ENCODE data around the gene TBC1D16.

TBC1D16 gene

DNA sequence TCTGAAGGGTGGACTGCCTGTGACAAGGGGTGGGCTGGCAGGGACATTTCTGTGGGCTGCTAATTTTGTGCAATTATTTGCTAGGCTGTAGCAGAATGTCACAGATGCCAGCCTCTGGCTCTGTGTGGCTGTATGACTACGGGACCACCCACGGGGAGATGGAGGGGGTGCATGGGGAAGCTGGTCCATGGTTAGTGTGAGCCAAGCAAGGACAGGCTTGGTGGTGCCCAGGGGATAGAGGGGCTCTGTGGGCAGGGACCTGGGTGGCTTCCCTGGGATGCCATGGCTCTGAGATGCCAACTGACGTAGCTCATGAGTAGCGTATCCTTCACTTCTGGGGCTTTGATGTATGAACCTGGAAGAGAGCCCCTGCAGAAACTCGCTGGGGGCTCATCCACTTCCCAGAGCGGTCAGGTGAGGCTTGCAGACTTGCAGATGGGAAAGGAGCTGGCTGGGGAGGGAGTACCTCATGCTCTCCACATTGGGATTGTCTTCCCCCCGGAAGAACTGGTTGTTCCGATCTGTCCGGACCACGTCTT is 87.2 kb downstream of the TBC1D16 start:
- no peak for DNase-seq

DNA sequence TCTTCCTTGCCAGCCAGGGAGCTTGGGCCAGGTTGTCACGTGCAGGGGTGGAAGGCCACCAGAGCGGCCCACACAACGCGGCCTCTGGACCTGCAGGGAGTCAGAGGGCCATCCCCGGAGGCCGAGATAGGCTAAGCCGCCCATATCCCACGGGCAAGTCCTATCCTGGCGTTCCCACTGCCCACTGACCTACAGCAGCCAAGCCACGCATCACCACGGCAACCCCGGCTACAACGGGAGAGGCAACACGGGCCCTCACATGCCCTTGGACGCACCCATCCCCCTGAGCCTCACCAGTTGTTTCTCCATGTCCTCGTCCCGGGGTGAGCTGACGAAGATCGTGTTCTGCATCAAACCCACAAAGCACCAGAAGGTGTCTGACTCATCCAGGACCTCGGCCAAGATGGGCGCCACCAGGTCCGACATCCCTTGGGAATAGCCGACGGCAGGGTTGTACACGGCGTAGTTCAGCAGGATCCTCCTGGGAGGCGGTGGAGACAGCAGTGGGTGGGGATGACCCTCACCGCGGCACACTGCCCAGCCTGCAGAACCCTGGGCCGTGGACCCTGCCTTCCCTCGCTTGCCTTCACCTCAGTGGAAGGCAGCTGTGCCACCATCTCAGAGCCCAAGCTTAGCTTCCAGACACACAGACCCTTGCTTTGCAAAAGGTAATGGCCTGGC is 88.2 kb downstream of the TBC1D16 start:
- DNase-seq: no peak

GRCh38 chr17:79946352-79947231 is 89.1 kb downstream of the TBC1D16 start:
- DNase-seq: no peak

DNA sequence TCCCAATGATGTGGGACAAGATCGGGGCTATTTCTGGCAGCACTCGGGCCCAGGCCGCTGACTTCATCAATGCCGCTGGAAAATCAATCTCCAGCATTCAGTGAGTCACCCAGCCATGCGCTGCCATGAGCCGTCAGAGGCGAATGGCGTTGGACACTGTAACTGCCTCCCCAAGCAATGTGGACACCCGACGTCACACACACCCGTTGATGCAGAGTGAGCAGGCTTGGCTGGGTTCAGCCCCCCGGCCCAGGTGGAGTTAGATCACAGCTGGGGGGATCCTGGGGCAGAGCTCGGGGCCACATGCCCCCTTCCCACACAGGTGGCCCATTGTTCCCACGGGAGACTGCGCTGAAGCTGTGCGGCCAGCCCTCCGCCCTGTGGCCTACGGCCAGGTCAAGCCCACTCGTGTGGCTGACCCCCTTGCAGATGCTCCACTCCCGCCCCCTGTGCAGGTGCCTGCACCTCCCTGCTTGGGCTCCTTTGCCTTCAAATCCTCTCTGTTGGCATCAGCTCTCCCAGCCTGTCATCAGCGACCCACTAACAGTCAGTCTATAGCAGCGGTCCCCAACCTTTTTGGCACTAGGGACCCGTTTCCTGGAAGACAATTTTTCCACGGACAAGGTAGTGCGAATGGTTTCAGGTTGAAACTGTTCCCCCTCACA is 89.9 kb downstream of the TBC1D16 start:
- DNase-seq: no peak

- no peak for DNase-seq
Measured at GRCh38 chr17:79944821-79945391, 90.8 kb downstream of the TBC1D16 start.

DNA sequence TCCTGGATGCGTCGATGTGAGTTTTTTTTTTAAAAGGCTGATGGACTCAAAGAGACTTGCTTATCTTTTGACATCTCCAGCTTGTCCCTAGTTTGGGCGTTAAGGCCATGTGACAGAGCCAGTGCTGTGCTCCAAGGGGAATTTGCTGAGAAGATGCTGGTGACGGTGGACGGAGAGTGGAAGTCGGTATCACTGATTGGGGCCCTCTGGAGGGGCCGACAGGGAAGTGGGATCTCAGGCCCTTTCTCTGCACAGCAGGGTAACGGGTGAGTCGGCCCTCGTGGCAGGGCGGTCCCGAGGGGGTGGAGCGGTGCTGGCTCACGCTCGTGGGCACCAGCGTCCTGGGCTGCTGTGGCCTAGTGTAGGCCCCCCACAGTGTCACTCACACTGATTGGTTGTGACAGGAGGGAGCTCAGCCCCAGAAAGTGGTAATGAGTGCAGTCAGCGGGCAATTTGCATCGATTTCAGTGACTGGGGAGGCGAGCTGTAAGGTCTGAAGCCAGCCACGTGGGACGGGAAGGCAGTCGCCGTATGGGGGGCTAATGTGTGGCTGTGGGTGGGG is 91.3 kb downstream of the TBC1D16 start:
- no peak for DNase-seq

- no peak for DNase-seq
Measured at GRCh38 chr17:79943347-79944241, 92.1 kb downstream of the TBC1D16 start.

GRCh38 chr17:79942591-79943346 is 92.9 kb downstream of the TBC1D16 start:
- no peak for DNase-seq

- DNase-seq: no peak
Measured at GRCh38 chr17:79942011-79942405, 93.7 kb downstream of the TBC1D16 start.

DNA sequence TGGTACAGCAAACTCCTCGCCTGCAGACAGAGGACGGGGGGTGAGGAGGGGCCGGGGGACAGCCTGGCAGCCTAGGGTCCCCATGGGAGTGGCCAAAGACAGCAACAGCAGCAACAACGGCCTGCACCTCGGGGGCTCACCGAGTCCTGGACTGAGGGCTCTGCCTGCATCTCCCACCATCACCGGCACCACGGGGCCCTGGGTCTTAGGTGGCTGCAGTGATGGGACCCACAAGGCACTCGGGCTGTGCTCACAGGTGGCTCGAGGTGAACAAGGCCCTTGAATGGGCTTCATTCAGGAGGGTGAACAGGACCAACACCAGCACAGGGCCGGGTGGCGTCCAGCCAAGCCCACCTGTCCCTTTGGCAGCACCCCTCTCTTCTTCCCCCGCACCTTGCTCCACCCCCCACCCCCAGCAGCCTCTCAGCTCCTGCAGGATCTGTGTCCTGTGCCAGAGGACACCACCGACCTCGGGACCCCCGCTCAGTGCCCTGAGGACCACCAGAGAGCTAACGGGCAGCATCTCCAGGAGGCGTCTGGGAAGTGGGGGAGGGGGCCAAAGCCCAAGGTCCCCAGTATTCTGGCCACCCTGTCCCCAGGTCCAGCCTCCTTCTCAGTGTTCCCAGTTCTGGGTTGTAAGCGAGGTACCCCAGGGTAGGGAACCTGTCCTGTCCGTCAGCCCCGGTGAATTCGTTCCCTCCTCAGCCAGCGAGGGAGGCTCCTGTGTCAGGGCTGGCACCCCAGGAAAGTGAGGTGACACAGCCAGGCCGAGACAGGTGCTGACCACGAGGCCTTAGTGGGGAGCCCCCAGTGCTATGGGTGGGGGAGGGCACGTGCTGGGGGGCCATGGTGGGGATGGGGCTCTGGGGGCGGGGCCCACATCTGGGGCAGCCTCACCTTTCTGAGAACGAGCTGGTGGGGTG is 94.3 kb downstream of the TBC1D16 start:
- DNase-seq: no peak

DNA sequence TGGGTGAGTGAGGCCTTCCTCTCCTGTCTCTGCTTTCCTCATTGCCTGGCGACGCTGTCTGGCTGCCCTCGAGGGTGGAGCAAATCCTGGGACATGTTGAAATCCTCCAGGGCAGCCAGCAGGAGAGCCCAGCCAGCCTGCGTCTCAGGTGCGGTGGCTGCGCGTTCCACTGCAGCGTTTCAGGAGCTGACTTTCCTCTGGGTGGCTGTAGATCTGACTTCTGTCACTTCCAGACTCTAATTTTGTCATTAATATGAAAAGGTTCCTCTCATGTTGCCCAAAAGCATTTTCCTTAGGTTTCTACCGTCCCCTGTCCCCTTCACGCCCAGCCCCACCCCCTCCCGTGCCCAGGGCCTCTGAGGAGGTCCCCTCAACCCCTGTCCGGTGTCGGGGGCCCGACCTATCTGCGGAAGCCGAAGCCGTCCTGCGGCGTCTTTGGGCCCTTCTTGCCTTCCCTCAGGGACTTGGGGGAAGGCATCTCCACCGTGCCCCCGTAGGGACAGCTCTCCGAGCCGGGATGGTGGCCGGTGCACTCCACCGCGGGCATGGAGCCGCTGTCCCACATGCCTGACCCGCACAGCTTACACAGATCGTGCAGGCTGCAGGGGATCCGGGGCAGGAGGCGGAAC is 95.1 kb downstream of the TBC1D16 start:
- DNase-seq: no peak

DNA sequence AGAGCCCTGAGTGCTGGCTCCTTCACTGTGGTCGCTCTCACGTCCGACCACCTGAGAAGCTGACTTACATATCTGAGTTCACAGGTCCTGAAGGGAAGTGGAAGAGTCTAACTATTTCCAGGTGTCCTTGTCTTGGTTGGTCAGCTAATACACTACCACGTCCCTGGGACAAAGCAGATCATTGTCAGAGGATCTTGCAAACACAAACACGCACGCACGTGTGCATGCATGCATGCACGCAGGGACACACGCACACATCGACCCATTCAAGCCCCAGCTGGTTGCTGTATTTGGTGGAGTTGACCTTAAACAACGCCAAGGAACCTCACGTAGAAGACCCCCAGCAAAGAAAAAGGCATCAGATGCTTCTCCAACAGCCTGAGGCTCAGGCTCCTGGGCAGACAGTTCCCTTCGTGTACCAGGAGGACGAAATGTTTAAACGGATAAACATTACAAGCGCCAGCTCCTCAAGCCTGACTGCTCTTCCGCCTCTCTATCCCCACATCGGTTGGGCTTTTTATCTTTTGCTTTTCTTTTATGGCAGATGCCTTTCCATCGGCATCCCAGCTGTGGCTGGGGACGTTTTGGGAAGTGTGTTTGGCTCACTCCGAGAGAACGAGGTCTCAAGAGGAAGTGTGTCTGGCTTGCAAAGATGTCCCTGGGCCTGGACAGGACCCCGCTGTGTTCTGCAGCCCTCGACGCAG is 95.8 kb downstream of the TBC1D16 start:
- DNase-seq: no peak

- DNase-seq: no peak
Measured at GRCh38 chr17:79939094-79939435, 96.6 kb downstream of the TBC1D16 start.

DNA sequence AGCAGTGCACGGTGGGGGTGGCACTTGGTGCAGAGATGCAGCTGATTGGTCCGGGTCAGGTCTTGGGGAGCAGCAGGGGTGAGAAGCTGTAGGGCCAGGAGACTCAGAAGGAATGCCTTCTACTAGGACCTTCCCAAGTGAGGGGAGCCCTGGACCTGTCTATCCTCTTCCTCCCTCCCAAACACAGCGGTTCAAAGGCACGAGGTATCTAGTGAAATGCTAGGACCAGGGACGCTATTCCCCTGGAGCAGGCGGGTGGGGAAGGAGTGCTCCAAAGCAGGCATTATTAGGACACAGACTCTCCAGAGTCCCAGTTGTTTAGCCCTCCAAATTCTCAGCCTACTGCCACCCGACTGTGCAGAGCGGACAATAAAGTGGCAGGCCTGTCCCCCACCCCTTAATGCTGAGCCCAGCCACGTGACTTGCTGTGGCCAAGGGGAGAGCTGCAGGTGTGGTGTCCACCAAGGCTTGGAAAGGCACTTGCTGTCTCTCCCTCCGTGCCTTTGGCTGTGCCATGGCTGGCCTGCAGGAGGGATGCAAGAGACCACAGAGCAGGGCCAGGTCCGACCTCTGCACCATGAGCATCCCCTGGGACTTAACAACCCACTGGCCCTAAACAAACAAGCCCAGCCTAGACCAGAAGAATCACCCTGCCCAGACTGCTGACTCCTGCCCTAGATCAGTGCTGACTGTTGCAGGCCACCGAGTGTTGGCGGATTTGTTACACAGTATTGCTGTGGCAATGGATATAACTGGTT is 97.2 kb downstream of the TBC1D16 start:
- DNase-seq: no peak

GRCh38 chr17:79937391-79938335 is 98.0 kb downstream of the TBC1D16 start:
- DNase-seq: no peak

GRCh38 chr17:79936641-79937381 is 98.9 kb downstream of the TBC1D16 start:
- no peak for DNase-seq

All from RPMI8226 (cell line).